ENCODE results near the gene CHI3L1. TPM values are rescaled to one million over a fixed set of nuclear protein-coding genes. Genes with fewer than 3 reads are reported as not detected.

CHI3L1 gene
- total and polyA plus RNA-seq, 10 of the 15 experiments (the other 5 are each of a cell fraction or from before 2014, with no cell fraction given) = 0.10 to 1.7 (median 0.39) TPM

DNA sequence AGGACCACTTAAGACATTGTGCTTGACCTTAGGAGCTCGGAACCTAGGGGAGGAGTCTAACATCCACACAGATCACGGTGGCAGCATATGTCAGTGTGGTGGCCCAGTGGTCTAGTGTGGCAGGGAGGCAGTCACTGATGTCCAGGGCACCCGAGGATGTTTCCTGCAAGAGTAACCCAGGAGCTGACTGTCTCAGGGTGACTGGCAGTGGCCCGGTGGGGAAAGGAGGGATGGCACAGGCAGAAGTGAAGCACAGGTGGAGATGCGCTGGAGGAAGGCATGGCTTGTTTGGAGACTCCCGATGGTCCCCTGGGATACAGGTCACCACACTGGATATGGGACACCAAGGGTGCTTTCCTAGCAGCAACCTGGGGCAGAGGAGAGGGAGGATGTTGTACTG, 26.6 kb upstream of the CHI3L1 start:
- peaks cover 0 to 5% of the 10 kb centered on the region in 2 experiments; a peak in 1 of 4 replicates for H3K27me3 ChIP-seq (replicated peaks in 1 of 2; ENCODE audit: control insufficient read depth in 2 of 2, insufficient read depth in 2 of 2, low read length in 1 of 2)
- ATAC-seq (no peak), DNase-seq (ENCODE audit: low read depth, low spot score) (no peak), FAIRE-seq (no peak)
- H4K20me1 ChIP-seq (ENCODE audit: control insufficient read depth, insufficient read depth) = no peaks in the 10 kb centered on the region
- no peak overlapping the region for H2AFZ ChIP-seq (ENCODE audit: control insufficient read depth, low read depth, low read length)
- H3K79me2 ChIP-seq (ENCODE audit: control insufficient read depth, insufficient read depth, low read length) = no peaks in the 10 kb centered on the region
- RAD21 ChIA-PET (ENCODE audit: unreplicated experiment) = interaction anchor here (1.6 kb wide), 1 partner anchor 95 kb away, joined by 6 read pairs; no protein-coding TSS in a partner anchor
- no peaks in the 10 kb centered on the region for H3K9me3 ChIP-seq (replicated peaks; ENCODE audit: control insufficient read depth, insufficient read depth, low read length)
- CTCF ChIA-PET = interaction anchor here (1.8 to 7.3 kb wide), 3 partner anchors 56 to 173 kb away, joined by 11 to 91 read pairs (median 73); no protein-coding TSS in a partner anchor
- SMC1A ChIA-PET (ENCODE audit: uncharacterized antibody, unreplicated experiment) = interaction anchor here (1.1 kb wide), 1 partner anchor 174 kb away, joined by 3 read pairs; no protein-coding TSS in a partner anchor
- no peak overlapping the region for H3K4me3 ChIP-seq
- no peak overlapping the region for H3K9ac ChIP-seq (ENCODE audit: control insufficient read depth, insufficient read depth, low read length)
- H3K36me3 ChIP-seq (ENCODE audit: control insufficient read depth in 2 of 2, insufficient read depth in 2 of 2, low read length in 1 of 2) = no peaks in the 10 kb centered on the region
- H3K4me1 ChIP-seq (ENCODE audit: control insufficient read depth, insufficient read depth, low read length) = no peaks in the 10 kb centered on the region
- no peak overlapping the region for H3K4me2 ChIP-seq (ENCODE audit: control insufficient read depth, insufficient read depth)
- no TSS peak for BruUV-seq (replicated peaks)
- POLR2A ChIA-PET = no interaction called here
- intact Hi-C loops (cut with micrococcal nuclease; ENCODE audit: unreplicated experiment) = no loop called here
- WGBS (ENCODE audit: insufficient coverage, insufficient replicate concordance, low lambda C conversion rate, missing lambda C conversion rate) = 48% methylated on average over 6 of the region's 6 CpGs
- in situ Hi-C loops (cut with MboI) = no loop called here
- no peak overlapping the region for H3K27ac ChIP-seq (ENCODE audit: control insufficient read depth, insufficient read depth)
- TF ChIP-seq NBN (IDR thresholded peaks at IDR 0.05) (no peak), SREBF1 (IDR thresholded peaks at IDR 0.05; ENCODE audit: low read length) (no peak), STAT1 (conservative IDR thresholded peaks at IDR 0.05) (no peak), YBX1 (IDR thresholded peaks at IDR 0.05) (no peak), NFYA (IDR thresholded peaks at IDR 0.05; ENCODE audit: borderline replicate concordance, low read depth, low read length) (no peak), ZSCAN29 (IDR thresholded peaks at IDR 0.05) (no peak), TAF1 (IDR thresholded peaks at IDR 0.05; ENCODE audit: borderline replicate concordance, low read depth, low read length) (no peak), HDAC2 (IDR thresholded peaks at IDR 0.05) (no peak), CEBPB (IDR thresholded peaks at IDR 0.05; ENCODE audit: borderline replicate concordance in 1 of 2, low read depth in 2 of 2, low read length in 2 of 2) (no peak), NR2C2 (IDR thresholded peaks at IDR 0.05; ENCODE audit: borderline replicate concordance, control insufficient read depth, insufficient read length, low read depth) (no peak), SIN3A (IDR thresholded peaks at IDR 0.05; ENCODE audit: low read depth, low read length) (no peak), NFIC (IDR thresholded peaks at IDR 0.05; ENCODE audit: low read depth, low read length) (no peak)
- TF ChIP-seq, protein P1, sequence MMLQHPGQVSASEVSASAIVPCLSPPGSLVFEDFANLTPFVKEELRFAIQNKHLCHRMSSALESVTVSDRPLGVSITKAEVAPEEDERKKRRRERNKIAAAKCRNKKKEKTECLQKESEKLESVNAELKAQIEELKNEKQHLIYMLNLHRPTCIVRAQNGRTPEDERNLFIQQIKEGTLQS (IDR thresholded peaks at IDR 0.05; ENCODE audit: borderline replicate concordance, extremely low read depth, low read depth, low read length) = no peak
- TF ChIP-seq, protein P2, sequence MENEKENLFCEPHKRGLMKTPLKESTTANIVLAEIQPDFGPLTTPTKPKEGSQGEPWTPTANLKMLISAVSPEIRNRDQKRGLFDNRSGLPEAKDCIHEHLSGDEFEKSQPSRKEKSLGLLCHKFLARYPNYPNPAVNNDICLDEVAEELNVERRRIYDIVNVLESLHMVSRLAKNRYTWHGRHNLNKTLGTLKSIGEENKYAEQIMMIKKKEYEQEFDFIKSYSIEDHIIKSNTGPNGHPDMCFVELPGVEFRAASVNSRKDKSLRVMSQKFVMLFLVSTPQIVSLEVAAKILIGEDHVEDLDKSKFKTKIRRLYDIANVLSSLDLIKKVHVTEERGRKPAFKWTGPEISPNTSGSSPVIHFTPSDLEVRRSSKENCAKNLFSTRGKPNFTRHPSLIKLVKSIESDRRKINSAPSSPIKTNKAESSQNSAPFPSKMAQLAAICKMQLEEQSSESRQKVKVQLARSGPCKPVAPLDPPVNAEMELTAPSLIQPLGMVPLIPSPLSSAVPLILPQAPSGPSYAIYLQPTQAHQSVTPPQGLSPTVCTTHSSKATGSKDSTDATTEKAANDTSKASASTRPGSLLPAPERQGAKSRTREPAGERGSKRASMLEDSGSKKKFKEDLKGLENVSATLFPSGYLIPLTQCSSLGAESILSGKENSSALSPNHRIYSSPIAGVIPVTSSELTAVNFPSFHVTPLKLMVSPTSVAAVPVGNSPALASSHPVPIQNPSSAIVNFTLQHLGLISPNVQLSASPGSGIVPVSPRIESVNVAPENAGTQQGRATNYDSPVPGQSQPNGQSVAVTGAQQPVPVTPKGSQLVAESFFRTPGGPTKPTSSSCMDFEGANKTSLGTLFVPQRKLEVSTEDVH (IDR thresholded peaks at IDR 0.05; ENCODE audit: low read depth, partially characterized antibody) = no peak
- TF ChIP-seq, protein P3, sequence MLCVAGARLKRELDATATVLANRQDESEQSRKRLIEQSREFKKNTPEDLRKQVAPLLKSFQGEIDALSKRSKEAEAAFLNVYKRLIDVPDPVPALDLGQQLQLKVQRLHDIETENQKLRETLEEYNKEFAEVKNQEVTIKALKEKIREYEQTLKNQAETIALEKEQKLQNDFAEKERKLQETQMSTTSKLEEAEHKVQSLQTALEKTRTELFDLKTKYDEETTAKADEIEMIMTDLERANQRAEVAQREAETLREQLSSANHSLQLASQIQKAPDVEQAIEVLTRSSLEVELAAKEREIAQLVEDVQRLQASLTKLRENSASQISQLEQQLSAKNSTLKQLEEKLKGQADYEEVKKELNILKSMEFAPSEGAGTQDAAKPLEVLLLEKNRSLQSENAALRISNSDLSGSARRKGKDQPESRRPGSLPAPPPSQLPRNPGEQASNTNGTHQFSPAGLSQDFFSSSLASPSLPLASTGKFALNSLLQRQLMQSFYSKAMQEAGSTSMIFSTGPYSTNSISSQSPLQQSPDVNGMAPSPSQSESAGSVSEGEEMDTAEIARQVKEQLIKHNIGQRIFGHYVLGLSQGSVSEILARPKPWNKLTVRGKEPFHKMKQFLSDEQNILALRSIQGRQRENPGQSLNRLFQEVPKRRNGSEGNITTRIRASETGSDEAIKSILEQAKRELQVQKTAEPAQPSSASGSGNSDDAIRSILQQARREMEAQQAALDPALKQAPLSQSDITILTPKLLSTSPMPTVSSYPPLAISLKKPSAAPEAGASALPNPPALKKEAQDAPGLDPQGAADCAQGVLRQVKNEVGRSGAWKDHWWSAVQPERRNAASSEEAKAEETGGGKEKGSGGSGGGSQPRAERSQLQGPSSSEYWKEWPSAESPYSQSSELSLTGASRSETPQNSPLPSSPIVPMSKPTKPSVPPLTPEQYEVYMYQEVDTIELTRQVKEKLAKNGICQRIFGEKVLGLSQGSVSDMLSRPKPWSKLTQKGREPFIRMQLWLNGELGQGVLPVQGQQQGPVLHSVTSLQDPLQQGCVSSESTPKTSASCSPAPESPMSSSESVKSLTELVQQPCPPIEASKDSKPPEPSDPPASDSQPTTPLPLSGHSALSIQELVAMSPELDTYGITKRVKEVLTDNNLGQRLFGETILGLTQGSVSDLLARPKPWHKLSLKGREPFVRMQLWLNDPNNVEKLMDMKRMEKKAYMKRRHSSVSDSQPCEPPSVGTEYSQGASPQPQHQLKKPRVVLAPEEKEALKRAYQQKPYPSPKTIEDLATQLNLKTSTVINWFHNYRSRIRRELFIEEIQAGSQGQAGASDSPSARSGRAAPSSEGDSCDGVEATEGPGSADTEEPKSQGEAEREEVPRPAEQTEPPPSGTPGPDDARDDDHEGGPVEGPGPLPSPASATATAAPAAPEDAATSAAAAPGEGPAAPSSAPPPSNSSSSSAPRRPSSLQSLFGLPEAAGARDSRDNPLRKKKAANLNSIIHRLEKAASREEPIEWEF (IDR thresholded peaks at IDR 0.05; ENCODE audit: insufficient replicate concordance, low read depth, low read length) = no peak
- TF ChIP-seq, protein P4, sequence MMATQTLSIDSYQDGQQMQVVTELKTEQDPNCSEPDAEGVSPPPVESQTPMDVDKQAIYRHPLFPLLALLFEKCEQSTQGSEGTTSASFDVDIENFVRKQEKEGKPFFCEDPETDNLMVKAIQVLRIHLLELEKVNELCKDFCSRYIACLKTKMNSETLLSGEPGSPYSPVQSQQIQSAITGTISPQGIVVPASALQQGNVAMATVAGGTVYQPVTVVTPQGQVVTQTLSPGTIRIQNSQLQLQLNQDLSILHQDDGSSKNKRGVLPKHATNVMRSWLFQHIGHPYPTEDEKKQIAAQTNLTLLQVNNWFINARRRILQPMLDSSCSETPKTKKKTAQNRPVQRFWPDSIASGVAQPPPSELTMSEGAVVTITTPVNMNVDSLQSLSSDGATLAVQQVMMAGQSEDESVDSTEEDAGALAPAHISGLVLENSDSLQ (IDR thresholded peaks at IDR 0.05) = no peak

Measured in GM12878 (cell line).